A204.1 (cell line): Measurements from ENCODE around the gene NEURL1.

ENCODE experiments used
- FAIRE-seq: peaks from 2 replicates; lab custom pipeline; 2012; peaks lifted over from hg19 to GRCh38; lab: Jason Lieb, UNC

The NEURL1 gene

DNA sequence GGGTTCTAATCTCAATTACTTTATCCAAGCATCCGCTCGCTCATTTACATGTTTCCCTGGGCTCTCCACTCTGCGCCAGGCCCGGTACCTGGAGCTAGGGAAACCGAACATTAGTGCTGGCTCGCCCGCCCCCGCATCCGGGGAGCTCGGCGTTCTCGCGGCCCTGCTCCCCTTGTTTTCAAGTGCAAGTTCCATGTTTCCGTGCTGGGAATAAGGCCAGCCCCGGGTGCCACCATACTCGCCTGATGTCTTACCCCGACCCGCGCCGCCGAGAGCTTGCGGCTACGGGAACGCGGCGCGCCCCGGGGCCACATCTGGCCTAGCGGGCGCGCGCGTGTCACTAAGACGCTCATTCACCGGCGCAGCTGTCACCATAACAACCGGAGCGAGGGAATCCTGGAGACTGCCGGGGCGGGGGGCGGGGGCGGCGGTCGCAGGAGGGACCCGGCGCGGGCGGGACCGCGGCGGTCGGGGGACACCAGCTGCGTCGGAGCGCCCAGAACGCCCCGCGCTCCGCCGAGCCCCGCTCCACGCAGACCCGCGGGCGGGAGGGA lies at the start of gene NEURL1:
NEURL1 (plus strand) TSS at position 344 of the 554 bp plus-strand sequence. CDS start 683 bp downstream, outside the sequence.
- FAIRE-seq, result no peak

- no peak for FAIRE-seq
Observed at GRCh38 chr10:103444478-103444877, 49.0 kb upstream of the NEURL1 start.

GRCh38 chr10:103445366-103445765 lies 48.1 kb upstream of the NEURL1 start:
- FAIRE-seq, result no peak

GRCh38 chr10:103445767-103446567 lies 47.5 kb upstream of the NEURL1 start:
- FAIRE-seq, result no peak

- no peak for FAIRE-seq
Observed at GRCh38 chr10:103447187-103447586, 46.3 kb upstream of the NEURL1 start.

DNA sequence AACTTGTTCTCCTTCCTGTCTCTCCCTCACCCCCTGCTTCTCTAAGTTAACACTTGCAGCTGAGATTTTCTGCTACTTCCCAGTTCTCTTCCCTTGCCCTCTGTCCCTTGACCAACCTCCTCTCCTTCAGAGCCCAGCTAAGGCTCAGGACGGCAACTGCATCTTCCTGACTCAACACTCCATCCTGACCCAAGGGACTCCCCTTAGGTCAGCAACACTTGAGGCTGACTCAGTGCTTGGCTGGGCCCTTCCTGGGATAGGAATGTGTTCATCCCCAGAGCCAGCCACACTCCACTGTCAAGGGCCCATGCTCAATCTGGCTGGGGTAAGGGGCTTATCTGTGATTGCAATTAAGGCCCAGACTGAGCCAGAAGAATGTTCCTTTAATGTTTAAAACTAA lies 44.8 kb upstream of the NEURL1 start:
- FAIRE-seq, result no peak

GRCh38 chr10:103449208-103450144 lies 44.0 kb upstream of the NEURL1 start:
- no peak for FAIRE-seq

GRCh38 chr10:103450201-103450695 lies 43.3 kb upstream of the NEURL1 start:
- no peak for FAIRE-seq

DNA sequence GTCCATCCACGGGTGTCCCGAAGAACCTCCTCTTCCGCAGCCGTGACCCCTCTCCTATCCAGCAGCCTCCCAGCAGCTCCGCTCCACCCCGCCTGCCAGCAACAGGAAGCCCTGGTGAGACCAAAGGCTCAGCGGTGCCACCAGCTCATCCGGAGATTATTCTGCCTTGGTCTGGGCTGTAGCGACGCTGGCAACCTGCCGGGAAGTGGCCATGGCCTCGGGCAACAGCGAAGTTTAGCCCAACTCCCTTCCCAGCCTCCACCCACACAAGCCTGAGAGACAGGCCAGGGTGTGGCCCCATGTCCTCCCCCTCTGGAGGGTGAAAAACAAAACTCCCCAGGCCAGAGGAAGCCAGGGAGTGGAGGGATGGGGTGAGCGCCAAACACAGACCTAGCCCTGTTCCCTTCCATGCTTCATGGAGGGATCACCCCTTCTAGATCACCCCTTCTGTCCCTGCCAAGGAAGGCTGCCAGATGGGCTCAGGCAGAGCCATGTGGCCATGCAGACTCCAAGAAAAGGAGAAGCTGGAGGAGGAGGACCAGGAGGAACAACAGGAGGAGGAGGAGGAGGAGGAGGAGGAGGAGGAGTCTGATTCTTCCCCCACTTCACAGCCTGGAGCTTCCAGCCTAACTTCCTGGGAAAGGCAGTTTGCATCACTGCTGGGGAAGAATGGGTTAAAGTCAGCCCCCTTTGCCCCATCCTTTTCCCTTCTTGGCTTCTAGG lies 42.3 kb upstream of the NEURL1 start:
- FAIRE-seq, result no peak

- FAIRE-seq, result no peak
Observed at GRCh38 chr10:103451831-103452505, 41.5 kb upstream of the NEURL1 start, which contains the start of gene CALHM2. CALHM2 (minus strand) TSS chr10:103452370; CDS start chr10:103449941, 2,429 bp downstream.

GRCh38 chr10:103452506-103453230 lies 40.8 kb upstream of the NEURL1 start:
- FAIRE-seq, result no peak

DNA sequence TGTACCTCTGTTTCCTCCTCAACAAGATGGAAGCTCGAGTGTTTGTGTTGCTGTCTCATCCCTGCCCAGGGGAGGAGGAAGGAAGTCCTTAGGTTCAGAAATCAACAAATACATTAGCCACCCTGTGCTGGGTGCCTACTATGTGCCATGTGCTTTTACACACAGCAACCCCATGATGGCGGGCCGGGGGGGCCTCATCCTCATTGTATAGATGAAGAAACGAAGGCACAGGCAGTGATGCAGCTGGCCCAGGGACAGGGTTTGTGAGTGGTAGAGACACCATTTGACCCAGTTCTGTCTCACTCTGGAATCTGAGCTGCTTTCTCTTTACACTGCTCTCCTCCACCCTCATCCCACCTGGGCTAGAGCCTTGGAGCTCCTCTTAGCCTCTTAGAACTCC lies 39.5 kb upstream of the NEURL1 start:
- FAIRE-seq, result no peak

DNA sequence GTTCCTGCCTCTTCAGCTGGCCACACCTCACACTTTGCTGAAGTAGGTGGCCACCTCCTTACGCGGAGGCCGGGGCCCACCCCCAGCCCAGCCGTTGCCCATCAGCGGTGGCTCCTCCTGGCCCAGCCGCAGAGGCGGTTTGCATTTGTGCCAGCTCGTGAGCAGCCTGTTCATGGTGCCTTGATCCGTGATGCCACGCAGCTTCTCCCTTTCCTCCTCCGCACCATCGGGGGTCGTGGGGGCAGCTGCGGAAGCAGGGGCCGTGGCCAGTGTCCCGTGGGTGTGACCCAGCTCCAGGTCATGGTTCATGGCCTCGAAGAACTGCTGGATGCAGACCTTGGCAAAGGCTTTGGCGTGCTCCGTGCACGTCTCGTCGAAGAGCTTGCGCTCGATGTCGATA lies 38.3 kb upstream of the NEURL1 start:
- no peak for FAIRE-seq

GRCh38 chr10:103456074-103456660 lies 37.3 kb upstream of the NEURL1 start:
- no peak for FAIRE-seq

DNA sequence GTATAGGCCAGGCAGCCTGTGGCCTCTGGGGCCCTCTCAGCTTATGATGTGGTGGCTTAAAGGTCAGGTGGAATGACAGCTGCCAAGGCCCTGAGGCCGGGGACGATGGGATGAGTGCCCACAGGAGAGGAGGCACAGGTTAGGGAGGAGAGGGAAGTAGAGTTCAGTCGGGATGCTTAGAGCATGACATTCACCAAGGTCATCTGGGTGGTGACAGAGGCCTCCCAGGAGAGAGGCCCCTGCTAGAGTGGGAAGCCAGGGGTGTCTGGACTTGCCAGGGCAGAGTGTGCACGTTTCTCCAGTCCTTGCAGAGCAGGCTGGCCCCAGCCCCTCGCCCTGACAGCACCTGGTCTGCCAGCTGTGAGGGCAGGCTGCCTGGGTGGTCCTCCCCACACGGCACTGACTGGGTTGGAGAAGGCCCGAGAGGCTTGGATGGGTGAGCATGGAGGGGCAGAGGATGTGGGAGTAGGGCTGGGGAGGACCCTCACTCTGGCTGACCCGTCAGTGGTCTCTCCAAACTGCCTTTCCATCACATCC lies 36.3 kb upstream of the NEURL1 start:
- no peak for FAIRE-seq

DNA sequence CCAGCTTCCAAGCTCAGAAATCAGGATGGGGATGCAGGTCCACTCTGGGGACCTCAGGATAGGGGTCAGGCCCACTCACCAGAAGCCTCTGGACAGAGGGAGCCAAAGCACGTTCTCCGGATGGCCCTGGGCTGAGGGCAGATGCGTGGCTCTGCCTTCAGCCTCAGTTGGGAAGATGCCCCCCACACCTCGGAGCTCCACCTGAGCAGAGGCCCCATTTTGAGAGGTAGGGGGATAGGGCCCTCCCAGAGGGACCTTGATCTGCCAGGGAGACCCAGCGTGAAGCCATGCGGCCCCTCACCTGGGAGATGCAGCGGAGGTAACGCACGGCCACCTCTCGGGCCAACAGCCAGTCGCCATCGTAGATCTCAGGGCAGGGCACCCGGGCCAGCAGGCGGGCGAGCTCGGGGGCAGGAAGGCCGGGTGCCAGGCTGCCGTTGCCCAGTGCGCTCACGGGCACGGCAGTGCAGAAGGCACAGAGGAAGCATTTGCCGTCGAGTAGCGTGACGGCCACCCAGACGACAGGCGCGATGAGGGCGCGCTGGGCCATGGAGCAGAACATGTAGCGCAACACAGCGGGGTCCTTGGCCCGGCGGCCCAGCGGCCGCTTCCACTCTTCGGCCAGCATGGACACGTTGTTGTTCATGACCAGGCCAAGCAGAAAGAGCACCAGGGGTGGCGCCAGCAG lies 35.5 kb upstream of the NEURL1 start:
- no peak for FAIRE-seq

- FAIRE-seq, result no peak
Observed at GRCh38 chr10:103458720-103459119, 34.8 kb upstream of the NEURL1 start, which contains the start of gene CALHM1. CALHM1 (minus strand) TSS chr10:103458900; CDS start chr10:103458751, 149 bp downstream.

GRCh38 chr10:103459615-103460014 lies 33.9 kb upstream of the NEURL1 start:
- FAIRE-seq, result no peak

- FAIRE-seq, result no peak
Observed at GRCh38 chr10:103463499-103463898, 30.0 kb upstream of the NEURL1 start.
